Activated naive CD4-positive, alpha-beta T cell treated with anti-CD3 and anti-CD28 coated beads, Interleukin-2, amount 50 U/mL, for 16 hours (primary cell): ENCODE data around the gene SIAH2.
A peak's percentile ranks its signal among the peaks of the same experiment; 100 is the strongest.

Experiments
- DNase-seq: peaks from one replicate; pipeline ENCODE4 v3.0.0-alpha.2; 2020

Gene SIAH2

GRCh38 chr3:150773616-150774192 lies 10.7 kb upstream of the SIAH2 start:
- DNase-seq = no peak

- no peak for DNase-seq
Measured at GRCh38 chr3:150771600-150771999, 8.6 kb upstream of the SIAH2 start.

- no peak for DNase-seq
Measured at GRCh38 chr3:150770681-150771080, 7.7 kb upstream of the SIAH2 start.

- DNase-seq = no peak
Measured at GRCh38 chr3:150766742-150767141, 3.8 kb upstream of the SIAH2 start.

GRCh38 chr3:150765949-150766720 lies 3.2 kb upstream of the SIAH2 start:
- no peak for DNase-seq

GRCh38 chr3:150764967-150765366 lies 2.0 kb upstream of the SIAH2 start:
- DNase-seq = no peak

GRCh38 chr3:150764566-150764965 lies 1.6 kb upstream of the SIAH2 start:
- DNase-seq = no peak

GRCh38 chr3:150763841-150764483 lies 993 bp upstream of the SIAH2 start:
- DNase-seq = peak; percentile 50

- DNase-seq = no peak
Measured at GRCh38 chr3:150762662-150763121, 277 bp downstream of the SIAH2 start.

GRCh38 chr3:150761831-150762661 lies 923 bp downstream of the SIAH2 start:
- DNase-seq = peak; percentile 49

- peak; percentile 66 for DNase-seq
Measured at GRCh38 chr3:150760431-150761200, 2.4 kb downstream of the SIAH2 start.

GRCh38 chr3:150759947-150760346 lies 3.0 kb downstream of the SIAH2 start:
- no peak for DNase-seq

- no peak for DNase-seq
Measured at GRCh38 chr3:150759319-150759718, 3.6 kb downstream of the SIAH2 start.

- no peak for DNase-seq
Measured at GRCh38 chr3:150757768-150758167, 5.2 kb downstream of the SIAH2 start.

GRCh38 chr3:150757364-150757763 lies 5.6 kb downstream of the SIAH2 start:
- DNase-seq = no peak

- DNase-seq = no peak
Measured at GRCh38 chr3:150756491-150757059, 6.4 kb downstream of the SIAH2 start.

- DNase-seq = no peak
Measured at GRCh38 chr3:150755902-150756301, 7.1 kb downstream of the SIAH2 start.

- no peak for DNase-seq
Measured at GRCh38 chr3:150754896-150755295, 8.1 kb downstream of the SIAH2 start.

GRCh38 chr3:150751781-150752263 lies 11.1 kb downstream of the SIAH2 start:
- DNase-seq = no peak

GRCh38 chr3:150749255-150749654 lies 13.7 kb downstream of the SIAH2 start:
- no peak for DNase-seq

- no peak for DNase-seq
Measured at GRCh38 chr3:150748684-150749047, 14.3 kb downstream of the SIAH2 start.
